GM04503 (cell line): ENCODE data around the gene CLCN6.
"Not testable (repeated sequence)": the region's sequence is repeated elsewhere in the genome, so short reads cannot be mapped to it uniquely, and the experiment has no call there.

Source experiments
- DNase-seq: peaks from one replicate; pipeline ENCODE4 v3.0.0-alpha.2; 2012; ENCODE audit warnings: low read depth

Gene CLCN6

DNA sequence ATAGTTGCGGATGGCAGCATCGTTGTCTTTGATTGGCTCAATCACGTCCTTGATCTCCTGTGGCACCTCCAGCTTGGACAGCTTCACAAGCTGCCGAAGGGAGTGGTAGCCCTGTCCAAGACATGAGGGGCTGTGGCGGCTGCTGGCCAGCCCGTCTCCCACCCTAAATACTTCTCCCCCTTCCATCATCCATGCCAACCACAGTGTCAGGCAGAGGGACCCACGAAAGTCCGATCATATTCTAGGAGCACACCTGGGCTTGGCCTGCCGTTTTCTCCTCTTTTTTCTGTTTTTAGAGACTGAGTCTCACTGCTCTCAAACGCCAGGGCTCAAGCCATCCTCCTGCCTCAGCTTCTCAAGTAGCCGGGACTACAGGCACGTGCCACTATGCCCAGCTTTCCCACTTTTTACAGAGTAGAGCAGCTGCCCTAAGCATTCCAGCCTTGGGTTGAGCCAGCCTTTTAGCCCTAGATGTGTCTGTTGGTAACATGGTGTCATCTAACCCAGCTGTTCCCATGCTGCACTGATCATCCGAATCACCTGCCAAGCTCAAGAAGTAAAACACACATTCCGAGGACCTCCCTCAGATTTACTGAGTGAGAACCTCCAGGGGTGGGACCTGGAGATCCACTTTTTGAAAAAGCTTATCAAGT is 10.6 kb upstream of the CLCN6 start:
- DNase-seq, result no peak

DNA sequence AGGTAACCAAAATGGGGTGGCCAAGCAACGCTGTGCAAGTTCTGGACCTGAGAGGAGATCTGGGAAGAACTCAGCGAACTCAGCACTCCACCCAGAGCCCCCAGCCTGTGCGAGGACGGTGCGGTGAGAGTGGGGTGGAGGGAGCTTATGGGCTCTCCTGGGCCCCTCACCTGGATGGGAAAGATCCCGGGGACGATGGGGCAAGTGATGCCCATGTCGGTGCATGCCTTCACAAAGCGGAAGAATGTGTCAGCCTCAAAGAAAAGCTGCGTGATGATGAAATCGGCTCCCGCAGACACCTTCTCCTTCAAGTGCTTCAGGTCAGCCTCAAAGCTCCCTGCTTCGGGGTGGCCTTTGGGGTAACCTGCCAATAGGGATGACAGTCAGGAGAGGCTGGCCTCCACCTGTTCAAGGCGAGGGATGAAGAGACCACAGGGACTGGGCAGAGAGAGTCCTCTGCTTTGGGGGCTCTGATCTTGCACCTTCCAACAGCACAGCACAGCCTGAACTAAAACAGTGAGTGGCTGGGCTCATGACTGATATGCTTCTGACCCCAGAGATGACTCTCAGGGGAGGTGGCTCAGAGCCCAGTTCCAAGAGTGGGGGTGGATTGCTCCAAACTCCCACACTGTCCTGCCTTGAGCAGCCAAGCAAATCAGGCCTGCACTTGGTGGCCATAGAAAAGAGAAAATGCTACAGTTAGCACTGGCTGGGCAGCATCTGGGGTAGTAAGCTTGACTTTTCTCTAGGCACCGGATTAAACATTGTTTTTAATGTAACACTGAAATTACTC is 9.8 kb upstream of the CLCN6 start:
- no peak for DNase-seq

DNA sequence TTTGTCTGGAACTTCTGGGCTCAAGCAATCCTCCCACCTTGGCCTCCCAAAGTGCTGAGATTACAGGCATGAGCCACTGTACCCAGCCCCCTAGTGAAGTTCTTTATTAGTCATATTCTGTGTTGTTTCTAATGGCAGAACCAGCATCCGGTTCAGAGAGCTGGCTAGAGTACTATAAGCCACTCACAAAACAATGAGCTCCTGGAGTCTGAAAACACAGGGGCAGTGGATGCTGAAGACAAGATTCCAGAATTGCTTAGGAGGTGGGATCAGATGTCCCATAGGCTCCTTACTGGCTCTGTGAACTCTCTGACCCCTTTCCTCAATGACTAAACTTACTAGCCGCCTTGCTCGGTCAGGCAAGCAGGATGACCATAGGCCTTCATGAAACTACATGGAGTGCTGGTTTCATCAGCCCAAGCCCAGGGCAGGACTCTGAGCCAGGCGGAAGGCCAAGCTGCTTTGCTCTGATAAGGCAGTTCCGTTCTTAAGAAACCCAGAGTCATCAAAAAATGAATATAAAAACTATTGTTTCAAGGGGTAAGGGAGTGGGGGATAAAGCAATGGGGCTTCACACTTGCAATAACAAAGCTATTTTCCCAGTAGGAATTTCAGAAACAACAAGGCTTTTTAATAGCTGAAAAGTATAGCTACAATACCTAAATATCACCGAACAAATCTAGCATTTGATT is 8.3 kb upstream of the CLCN6 start:
- no peak for DNase-seq

DNA sequence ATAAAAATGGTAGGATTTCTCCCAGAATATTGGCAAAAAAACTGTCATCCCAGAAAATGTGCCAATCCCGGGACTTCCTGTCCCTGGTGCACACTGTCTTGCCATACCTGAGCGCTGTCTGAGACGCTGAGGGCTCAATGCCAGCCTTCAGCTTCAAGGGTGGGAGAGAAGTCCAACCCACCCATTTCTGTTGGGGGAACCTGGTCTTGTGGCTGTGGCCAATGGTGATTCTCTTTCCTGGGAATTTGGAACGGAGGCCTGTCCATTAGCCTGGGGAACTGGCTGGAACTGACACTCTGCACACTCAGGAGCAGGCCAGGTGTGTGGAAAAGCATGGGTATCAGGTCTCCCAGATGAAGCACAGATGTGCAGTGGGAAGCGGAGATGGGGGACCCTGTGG is 6.9 kb upstream of the CLCN6 start:
- DNase-seq, result no peak

DNA sequence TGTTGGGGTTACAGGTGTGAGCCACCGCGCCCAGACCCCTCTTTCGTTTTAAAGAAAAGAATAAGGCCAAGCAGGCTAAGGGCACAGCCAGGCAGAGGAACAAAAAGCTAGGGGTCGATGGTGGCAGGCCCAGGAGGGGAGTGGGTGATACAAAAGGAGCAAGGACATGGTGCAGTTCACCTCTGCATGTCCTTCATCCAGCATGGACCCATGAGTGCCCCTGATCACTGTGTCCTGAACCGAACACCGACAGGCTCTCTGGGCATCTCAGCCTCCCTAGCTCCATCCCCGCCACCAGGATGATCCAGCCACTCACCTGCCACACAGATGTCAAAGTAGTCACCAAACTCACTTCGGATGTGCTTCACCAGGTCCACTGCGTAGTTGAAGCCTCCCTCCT is 6.1 kb upstream of the CLCN6 start:
- DNase-seq, result no peak

DNA sequence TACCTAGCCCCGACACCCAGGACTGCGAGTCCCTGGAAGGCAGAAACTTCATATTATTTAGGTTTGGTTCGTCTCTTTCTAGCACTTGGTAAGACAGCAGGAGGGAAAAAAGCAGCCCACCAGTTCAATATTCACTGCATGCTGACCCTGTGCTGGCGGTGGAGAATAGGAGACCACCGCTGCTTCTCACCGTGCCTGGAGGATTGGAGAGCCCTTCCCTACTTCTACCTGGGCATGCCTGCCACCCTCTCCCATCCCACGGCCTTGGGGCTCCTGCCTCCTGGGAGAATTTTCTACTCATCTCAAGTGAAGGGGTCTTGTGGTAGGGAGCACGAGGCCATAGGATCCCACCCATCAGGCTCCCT is 5.6 kb upstream of the CLCN6 start:
- DNase-seq, result no peak

DNA sequence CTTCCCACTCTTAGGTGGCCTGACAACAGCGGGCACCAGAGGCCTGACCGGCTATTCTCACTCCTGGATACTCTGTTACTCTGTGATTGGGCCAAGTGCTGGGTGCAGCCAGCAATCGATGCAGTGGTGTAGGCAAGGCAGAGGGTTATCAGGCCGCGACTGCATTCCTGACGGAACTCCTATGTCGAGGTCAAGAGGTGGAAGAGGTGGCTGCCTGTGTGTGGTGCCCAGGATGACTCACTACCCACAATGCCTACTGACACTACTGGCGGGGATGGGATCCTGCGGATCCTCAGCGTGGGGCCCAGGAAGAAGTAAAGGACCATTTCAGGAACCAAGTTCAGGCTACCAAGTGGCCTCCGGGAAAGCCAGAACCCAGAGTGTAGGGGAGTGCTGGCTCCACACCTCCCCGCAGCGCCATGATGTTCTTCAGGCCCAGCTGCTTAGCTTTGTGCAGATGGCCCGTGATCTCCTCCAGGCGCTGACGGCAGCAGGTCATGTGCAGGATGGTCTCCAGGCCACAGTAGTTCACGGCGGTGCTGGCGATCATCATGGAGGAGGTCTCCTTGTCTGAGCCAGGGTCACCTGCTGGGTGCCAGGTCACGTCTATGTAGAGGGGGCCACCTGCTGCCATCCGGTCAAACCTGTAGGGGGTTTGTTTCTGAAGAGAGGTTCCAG is 5.1 kb upstream of the CLCN6 start:
- no peak for DNase-seq

DNA sequence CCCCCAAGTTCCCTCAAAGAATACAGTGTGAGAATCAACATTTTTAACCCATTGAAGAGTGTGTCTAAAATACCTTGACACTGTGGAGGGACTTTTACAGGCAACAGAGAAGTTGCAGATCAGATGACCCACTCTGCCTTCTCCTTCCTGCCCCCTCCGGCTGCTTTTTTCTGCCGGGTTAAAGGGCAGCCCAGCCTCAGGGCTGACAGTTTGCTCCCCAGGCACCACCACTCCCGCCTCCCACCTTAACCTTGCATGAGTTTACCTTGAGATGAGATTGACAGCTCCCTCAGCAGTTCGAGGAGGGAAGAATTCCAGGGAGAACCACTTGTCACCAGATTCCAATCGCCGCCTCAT is 3.4 kb upstream of the CLCN6 start:
- DNase-seq, result no peak

DNA sequence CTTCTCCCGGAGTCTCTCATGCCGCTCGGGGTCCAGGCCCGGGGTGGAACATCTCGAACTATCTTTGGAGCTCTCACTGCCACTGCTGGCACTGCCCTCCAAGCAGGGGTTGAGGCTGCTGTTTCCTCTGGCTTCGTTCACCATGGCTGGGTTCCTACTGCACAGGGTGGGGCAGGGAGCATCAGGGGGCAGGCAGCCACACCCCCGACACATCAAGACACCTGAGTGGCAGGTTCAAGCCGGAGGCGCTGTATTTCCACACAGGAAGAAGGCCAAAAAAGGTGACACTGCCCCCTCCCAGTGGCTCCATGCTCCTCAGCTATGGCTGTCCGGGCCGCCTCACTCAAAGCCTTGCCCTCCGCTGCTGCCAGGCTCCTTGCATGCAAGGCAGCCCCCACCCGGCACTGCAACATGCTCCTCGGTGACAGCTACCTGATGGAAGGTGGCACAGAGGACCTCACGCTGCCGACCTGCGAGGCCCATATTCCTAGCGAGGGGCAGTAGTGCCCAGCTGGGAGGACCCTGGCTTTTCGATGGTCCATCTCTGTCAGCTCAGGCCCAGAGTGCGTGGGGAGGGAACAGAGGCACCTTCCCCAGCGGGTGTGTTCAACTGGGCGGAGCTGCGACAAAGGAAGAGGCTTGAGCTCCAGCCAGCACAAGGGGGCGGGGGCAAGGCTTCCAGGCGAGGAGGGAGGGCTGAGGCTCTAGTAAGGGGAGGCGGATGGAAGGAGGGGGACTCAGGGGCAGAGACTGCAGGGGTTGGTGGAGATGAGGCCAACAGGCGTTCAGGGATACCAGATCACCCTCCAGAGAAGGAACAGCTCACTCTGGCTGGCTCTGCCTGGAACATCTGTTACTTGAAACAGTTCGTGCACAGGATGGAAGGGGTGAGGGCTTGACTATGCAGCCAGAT is 2.8 kb upstream of the CLCN6 start:
- DNase-seq, result peak; percentile 87

DNA sequence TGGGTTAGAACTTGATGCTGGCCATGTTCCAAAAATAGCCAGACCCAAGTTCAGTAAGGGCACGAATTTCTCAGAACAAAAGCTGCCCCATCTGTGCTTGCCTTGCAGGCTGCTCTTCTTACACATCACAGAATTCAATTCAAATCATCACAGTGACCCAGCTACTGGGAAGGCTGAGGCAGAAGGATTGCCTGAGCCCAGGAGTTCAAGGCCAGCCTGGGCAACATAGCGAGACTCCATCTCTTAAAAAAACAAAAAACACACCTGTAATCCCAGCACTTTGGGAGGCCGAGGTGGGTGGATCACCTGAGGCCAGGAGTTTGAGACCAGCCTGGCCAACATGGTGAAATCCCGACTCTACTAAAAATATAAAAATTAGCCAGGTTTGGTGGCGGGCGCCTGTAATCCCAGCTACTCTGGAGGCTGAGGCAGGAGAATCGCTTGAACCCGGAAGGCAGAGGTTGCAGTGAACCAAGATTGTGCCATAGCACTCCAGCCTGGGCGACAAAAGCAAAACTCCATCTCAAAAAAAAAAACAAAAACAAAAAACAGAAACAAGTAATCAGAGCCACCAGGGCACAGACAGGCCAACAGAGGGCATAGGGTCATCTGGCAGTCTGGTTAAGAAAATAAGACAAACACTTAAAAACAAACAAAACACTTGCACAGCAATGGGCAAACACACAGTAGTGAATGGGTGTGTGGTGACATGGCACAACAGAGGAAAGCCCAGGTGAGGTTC is 1.9 kb upstream of the CLCN6 start:
- not testable (repeated sequence) for DNase-seq

DNA sequence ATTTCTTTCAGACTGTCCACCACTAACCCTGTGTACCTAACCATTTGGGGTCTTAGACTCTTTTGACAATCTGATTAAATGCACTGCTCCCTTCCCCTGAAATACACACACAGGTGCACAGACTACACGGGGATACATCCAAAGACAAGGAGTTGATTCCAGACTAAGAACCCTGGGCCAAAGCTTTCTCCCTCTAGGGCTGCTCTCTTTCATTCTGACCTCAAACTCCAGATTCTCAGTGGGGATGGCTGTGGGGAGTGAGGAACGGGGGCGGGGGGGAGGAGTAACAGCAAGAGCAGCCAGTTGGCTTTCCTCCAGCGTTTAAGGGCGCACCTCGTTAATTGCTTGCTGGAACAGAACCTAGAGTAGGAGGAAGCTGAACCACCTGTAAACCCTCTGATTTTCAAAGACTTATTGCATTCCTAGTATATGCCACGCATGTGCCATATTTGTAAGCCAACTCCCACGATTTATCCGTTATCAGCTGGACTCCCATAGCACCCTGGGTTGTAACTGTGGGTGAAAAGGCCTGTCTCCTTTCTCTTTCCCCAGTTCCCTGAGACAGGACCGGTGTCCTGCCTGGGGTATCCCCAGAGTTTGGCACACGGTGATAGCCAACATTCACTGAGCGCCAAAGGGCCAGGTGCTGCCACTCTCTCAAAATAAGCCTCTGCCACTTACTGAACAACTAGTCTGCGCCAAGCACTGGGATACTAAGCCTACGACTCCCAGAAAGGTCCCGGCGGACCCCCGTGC is 1.1 kb upstream of the CLCN6 start:
- DNase-seq, result no peak

DNA sequence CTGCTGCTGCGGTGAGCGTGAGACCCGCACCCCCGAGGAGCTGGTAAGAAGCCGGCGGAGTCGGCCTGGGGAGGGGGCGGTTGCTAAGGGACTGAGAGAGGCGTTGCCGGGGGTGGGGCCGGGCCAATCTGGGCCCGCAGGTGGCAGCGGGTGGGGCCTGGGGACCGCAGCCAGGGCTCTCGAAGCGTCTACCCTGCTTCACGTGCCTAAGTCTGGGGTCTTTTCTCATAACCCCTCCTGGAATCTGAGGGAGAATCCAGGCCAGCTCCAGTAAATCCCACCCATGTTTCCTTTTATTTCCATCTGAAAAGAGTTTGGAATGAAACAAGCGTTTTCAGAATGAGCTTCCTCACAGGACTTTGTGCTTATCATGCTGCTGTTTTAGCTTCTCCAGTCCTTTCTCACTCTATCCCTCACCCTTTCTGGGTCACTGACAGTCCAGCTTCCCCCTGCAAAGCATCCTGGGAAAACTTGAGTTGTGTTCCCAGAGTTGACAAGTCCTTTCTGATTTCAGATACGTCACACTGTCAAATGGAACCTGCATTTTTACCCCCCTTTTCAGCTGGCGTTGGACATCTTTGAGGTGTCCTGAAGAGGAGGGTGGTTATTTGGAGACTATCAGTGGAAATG is 431 bp downstream of the CLCN6 start:
- DNase-seq, result peak; percentile 26

DNA sequence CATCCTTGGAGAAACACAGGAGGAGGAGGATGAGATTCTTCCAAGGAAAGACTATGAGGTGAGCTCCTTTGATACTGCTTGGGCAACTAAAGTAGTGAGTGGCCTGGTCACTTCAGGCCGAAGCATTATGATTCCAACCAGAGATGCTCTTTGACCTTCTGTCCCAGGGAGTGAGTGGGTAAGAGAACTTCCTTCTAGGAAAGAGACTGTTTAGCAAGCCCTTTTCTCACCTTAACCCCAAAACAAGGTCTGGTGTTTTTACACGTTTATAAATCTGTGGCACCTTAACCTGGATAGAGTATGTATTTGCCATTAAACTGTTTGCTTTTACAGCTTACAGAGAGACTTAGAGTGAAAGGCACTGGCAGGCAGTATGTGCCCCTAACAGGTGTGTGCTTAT is 1.1 kb downstream of the CLCN6 start:
- no peak for DNase-seq

DNA sequence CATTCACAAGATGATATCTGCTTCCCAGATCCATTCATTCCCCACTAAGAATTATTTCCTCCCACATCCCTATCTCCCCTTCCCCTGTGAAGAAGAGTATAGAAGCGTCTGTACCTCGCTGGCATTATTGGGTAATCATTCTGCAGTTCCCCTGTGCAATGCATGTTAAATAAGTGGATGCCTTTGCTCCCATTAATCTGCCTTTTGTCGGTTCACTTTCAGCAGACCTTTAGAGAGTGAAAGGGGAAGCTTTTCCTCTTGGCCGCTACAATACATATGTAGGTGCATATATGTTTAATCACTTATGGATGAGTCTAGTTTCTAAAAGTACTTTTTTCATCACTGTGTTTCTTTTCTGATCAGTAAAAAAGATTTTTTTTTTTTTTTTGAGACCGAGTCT is 7.0 kb downstream of the CLCN6 start:
- no peak for DNase-seq

DNA sequence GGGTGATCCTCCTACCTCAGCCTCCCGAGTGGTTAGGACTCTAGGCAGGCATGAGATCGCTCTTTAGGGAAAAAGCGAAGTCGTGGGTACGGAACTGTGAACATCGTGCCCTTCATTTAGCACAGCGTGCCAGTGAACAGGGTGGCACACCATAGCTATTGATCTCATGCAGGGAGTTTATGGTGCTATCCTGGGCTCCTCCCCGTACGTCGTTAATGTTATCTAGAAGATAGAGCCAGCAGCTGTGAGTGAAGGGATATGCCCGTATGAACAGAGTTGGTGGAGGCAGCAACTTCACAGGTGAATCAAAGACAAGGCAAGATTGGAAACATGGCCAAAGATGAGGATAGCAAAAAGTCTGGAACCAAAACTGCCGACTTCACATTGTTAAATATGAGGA is 11.2 kb downstream of the CLCN6 start:
- no peak for DNase-seq

DNA sequence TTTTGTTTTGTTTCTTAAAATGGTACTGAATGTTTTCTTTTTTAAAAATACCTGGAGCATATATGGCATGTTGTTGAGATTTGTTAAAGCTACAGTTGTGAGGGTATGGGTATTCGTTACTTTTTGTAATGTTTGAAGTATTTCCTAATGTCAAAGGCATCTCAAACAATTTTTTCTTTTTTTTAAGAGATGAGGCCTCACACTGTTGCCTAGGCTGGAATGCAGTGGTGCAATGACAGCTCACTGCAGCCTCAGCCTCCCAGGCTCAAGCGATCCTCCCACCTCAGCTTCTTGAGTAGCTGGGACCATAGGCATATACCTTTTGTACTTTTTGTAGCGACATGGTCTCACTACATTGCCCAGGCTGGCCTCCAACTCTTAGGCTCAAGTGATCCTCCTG is 16.1 kb downstream of the CLCN6 start:
- no peak for DNase-seq

DNA sequence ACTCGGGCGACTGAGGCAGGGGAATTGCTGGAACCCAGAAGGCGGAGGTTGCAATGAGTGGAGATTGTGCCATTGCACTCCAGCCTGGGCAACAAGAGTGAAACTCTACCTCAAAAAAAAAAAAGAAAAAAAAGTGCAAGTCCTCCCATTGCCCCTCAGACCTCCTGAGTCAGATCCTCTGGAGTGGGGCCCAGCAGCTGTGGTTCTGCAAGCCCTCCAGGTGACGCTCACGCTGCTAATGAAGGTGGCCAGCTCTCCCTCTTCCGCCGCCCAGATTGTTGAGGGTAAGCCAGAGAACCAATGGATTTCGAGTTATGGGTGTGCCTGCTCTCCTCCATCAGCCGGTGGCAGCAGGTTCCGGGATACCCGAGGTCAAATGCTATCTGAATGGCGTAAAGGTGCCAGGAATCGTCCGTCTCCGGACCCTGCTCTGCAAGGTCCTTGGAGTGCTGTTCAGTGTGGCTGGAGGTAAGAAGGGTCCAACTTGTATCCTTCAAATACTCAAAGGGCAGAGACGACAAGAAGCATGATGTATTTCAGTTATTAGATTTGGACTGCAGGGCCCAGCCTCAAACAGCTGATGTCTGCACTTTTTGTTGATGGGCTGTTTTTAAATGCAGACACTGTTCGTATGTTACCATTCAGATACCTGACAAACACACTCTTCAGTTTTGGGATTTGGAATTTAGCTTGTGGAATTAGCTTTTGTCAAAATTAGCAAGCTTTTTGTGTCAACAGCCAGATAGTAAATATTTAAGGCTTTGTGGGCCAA is 17.6 kb downstream of the CLCN6 start:
- DNase-seq, result no peak

DNA sequence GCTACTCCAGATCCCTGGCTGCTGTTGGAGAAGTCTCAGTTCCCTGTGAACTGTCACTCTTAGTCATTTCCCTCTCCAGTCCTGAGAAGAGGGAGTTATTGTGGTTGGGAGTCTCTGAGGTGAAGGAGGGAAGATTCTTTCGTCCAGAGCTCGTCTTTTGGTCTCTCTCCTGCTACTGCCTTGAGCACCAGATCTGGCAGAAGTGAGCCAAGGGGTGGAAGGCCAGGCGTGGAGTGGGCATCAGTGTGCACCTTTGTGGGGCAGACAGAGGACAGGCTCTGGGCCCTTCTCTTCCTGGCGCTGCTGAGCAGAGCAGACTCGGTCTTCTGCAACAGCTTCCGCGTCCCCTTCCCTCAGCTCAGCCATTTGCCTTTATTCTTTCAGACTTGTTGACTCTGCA is 19.1 kb downstream of the CLCN6 start:
- DNase-seq, result no peak

DNA sequence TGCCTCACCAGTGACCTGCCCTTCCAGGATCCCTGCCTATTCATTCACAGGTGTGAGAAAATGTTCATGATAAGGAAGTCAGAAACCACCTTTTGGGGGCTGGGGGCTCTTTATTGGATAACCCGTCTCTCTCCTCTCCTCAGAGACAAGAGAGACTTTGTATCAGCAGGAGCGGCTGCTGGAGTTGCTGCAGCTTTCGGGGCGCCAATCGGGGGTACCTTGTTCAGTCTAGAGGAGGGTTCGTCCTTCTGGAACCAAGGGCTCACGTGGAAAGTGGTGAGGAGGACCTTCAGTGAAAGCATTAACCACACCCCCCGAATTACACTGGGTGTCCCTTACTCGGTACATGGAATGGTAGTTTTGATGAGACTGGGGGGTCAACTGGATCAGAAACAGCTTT is 21.0 kb downstream of the CLCN6 start:
- DNase-seq, result no peak
